ENCODE results near the gene WASF2. TPM values are rescaled to one million over a fixed set of nuclear protein-coding genes. Genes with fewer than 3 reads are reported as not detected.

The WASF2 gene
- total RNA-seq, 1 experiment from 2014 or later = 65.9 TPM

DNA sequence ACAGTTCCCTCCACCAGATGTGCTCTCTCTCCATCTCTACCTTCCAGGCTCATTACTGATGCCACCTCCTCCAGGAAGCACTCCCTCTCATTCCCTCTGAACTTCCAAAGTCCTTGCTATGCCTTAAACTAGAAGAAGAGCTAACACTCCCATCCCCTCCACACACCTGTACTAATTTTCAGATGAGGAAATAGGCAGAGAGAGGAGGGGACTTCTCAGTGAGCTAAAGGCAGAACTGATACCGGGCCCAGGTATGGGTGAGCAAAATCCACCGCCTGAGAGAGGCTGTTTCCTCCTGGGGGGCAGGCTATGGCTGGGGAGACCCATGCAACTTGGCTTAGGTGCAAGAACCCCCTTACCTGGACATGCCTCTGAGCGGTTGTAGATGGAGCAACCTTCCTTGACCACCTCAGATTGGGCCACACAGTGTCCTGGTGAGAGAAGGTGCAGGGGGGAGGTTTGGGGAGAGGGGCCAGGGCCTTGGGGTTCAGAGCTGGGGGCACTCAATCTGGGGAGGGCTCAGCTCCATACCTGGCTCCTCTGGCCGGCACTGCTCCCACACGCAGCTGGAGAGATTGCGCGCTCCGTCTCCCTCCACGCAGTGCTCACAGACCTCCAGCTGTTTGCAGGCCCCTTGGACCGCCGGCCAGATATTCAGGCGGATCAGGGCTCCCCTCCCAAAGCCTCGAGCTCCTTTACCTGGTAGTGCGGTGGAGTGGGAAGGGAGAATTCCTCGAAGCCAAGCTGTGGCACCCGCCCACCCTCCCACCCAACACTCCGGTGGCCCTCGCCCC is 107.8 kb downstream of the WASF2 start:
- H3K14ac ChIP-seq (ENCODE audit: insufficient read depth, low read length) = no peak overlapping the region
- no CpG with 5 or more reads among the region's 18 CpGs for WGBS (ENCODE audit: extremely low coverage, insufficient read length, low lambda C conversion rate)
- H3K4me1 Mint-ChIP-seq = peaks cover 8 to 17% of the 10 kb centered on the region in 2 experiments
- no peak overlapping the region for H3K56ac ChIP-seq (ENCODE audit: insufficient read length, low read depth, low read length)
- no peaks in the 10 kb centered on the region for H4K20me1 ChIP-seq (ENCODE audit: control insufficient read depth, insufficient read depth, insufficient read length)
- no peak overlapping the region for H2BK120ac ChIP-seq (ENCODE audit: low read depth, low read length, poor library complexity, severe bottlenecking)
- DNase-seq = no peak
- no peaks in the 10 kb centered on the region for H3K27me3 ChIP-seq (ENCODE audit: insufficient read depth, low read length)
- H2BK5ac ChIP-seq (ENCODE audit: insufficient read length, low read length) = no peak overlapping the region
- H3T11ph ChIP-seq (ENCODE audit: low read length) = no peak overlapping the region
- peak overlapping the region; percentile 55 to 77; a peak in 3 of 5 replicates for H3K4me3 Mint-ChIP-seq
- H3K18ac ChIP-seq (ENCODE audit: insufficient read length, low read depth, low read length) = no peak overlapping the region
- H3K27ac Mint-ChIP-seq = no peak overlapping the region
- TF ChIP-seq, protein P1, sequence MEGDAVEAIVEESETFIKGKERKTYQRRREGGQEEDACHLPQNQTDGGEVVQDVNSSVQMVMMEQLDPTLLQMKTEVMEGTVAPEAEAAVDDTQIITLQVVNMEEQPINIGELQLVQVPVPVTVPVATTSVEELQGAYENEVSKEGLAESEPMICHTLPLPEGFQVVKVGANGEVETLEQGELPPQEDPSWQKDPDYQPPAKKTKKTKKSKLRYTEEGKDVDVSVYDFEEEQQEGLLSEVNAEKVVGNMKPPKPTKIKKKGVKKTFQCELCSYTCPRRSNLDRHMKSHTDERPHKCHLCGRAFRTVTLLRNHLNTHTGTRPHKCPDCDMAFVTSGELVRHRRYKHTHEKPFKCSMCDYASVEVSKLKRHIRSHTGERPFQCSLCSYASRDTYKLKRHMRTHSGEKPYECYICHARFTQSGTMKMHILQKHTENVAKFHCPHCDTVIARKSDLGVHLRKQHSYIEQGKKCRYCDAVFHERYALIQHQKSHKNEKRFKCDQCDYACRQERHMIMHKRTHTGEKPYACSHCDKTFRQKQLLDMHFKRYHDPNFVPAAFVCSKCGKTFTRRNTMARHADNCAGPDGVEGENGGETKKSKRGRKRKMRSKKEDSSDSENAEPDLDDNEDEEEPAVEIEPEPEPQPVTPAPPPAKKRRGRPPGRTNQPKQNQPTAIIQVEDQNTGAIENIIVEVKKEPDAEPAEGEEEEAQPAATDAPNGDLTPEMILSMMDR (conservative IDR thresholded peaks at IDR 0.05) = no peak
- H4K5ac ChIP-seq (ENCODE audit: insufficient read length, low read depth, low read length) = no peak overlapping the region
- H3K4ac ChIP-seq (ENCODE audit: low read depth, low read length) = no peak overlapping the region
- H4K91ac ChIP-seq (ENCODE audit: insufficient read length, low read depth, low read length) = no peak overlapping the region
- peaks cover 25% of the 10 kb centered on the region for H3K27me3 Mint-ChIP-seq (ENCODE audit: low read depth)
- no peak overlapping the region for H2BK15ac ChIP-seq (ENCODE audit: low read depth, low read length)
- H3K36me3 Mint-ChIP-seq (ENCODE audit: insufficient read depth in 1 of 3, low read depth in 3 of 3) = no peaks in the 10 kb centered on the region; a peak in 1 of 7 replicates
- H2BK12ac ChIP-seq (ENCODE audit: insufficient read length, low read depth, low read length) = no peak overlapping the region
- no peaks in the 10 kb centered on the region for H3K79me1 ChIP-seq (ENCODE audit: insufficient read depth, low read depth, low read length, poor library complexity, severe bottlenecking)
- H2AK5ac ChIP-seq (ENCODE audit: insufficient read length, low read length) = no peak overlapping the region
- no peaks in the 10 kb centered on the region; the same call in 1 of the 2 replicates for H3K4me1 ChIP-seq (ENCODE audit: insufficient read depth, low read length)
- no peak overlapping the region for H2BK20ac ChIP-seq (ENCODE audit: low read depth, low read length, poor library complexity, severe bottlenecking)
- no peak overlapping the region for H4K8ac ChIP-seq (replicated peaks; ENCODE audit: insufficient read length, low read depth, low read length)
- no peaks in the 10 kb centered on the region; a peak in 1 of 5 replicates for H3K9me3 Mint-ChIP-seq
- peaks cover 6% of the 10 kb centered on the region for H3K23me2 ChIP-seq (ENCODE audit: insufficient read length, low read depth, low read length, poor library complexity, severe bottlenecking)
- H3K79me2 ChIP-seq (ENCODE audit: insufficient read depth, low read length) = no peaks in the 10 kb centered on the region
- no peak overlapping the region for H3K23ac ChIP-seq (ENCODE audit: insufficient read length, low read depth, low read length)
- H3K9me3 ChIP-seq (ENCODE audit: control insufficient read depth, low read depth, low read length) = no peaks in the 10 kb centered on the region
- H3K4me2 ChIP-seq (ENCODE audit: insufficient read depth, insufficient read length, low read length) = peak overlapping the region; percentile 57
- no peak overlapping the region for H3K27ac ChIP-seq (ENCODE audit: insufficient read length, low read depth, low read length)
- no peak overlapping the region for H2AFZ ChIP-seq (ENCODE audit: low read length)
- no peak overlapping the region for H3K9ac ChIP-seq (ENCODE audit: extremely low read depth, insufficient read length, low read length)
